GM10266 (cell line): ENCODE data around the gene ARHGAP8.
"Not testable (repeated sequence)": the region's sequence is repeated elsewhere in the genome, so short reads cannot be mapped to it uniquely, and the experiment has no call there.

Source experiments
- DNase-seq: peaks from one replicate; pipeline ENCODE4 v3.0.0; 2012; ENCODE audit errors: extremely low spot score
- CTCF ChIP-seq: IDR thresholded peaks from 2 replicates; pipeline ENCODE4 v1.5.1; 2012; ENCODE audit warnings: mild to moderate bottlenecking, low read depth; ENCODE audit not compliant: control insufficient read depth, insufficient read depth; ENCODE audit errors: missing control alignments

Gene ARHGAP8

GRCh38 chr22:44894321-44894720 is 141.9 kb downstream of the ARHGAP8 start:
- no peak for TF ChIP-seq CTCF
- no peak for DNase-seq

GRCh38 chr22:44894782-44895181 is 142.4 kb downstream of the ARHGAP8 start:
- DNase-seq = no peak
- no peak for TF ChIP-seq CTCF

- DNase-seq = no peak
- no peak for TF ChIP-seq CTCF
Measured at GRCh38 chr22:44895296-44896055, 143.1 kb downstream of the ARHGAP8 start.

GRCh38 chr22:44898236-44898635 is 145.9 kb downstream of the ARHGAP8 start:
- TF ChIP-seq CTCF = no peak
- DNase-seq = no peak

- TF ChIP-seq CTCF = no peak
- DNase-seq = no peak
Measured at GRCh38 chr22:44901301-44901700, 148.9 kb downstream of the ARHGAP8 start.

- not testable (repeated sequence) for DNase-seq
Measured at GRCh38 chr22:44903164-44903563, 150.8 kb downstream of the ARHGAP8 start.

- not testable (repeated sequence) for DNase-seq
Measured at GRCh38 chr22:44904492-44905152, 152.2 kb downstream of the ARHGAP8 start.

GRCh38 chr22:44906248-44906936 is 154.0 kb downstream of the ARHGAP8 start:
- no peak for DNase-seq
- TF ChIP-seq CTCF = no peak
